Breast epithelium (tissue), 4 donors: ENCODE data around the gene MPPED1. TPM values are rescaled to one million over a fixed set of nuclear protein-coding genes. Genes with fewer than 3 reads are reported as not detected.

Experiments
- DNase-seq, 2 donors: peaks; one replicate each; pipeline ENCODE4 v3.0.0-alpha.2; 2019; ENCODE audit warnings: low spot score in 2 of 2
- H3K27ac ChIP-seq, 2 donors: fragments of 200-600 bp; sonication (generic) in 1 of 2; one replicate each; pipeline ENCODE4 v1.5.1; 2016 to 2019; ENCODE audit warnings: mild to moderate bottlenecking in 1 of 2
- H3K27me3 ChIP-seq, 2 donors: fragments of 200-600 bp; sonication (generic) in 1 of 2; one replicate each; pipeline versions ENCODE4 v1.5.1 to v1.6.0; 2017 to 2019; ENCODE audit warnings: control low read depth in 1 of 2, mild to moderate bottlenecking in 1 of 2
- H3K36me3 ChIP-seq: fragments of 200-600 bp; one replicate; pipeline ENCODE4 v1.5.1; 2019
- H3K4me1 ChIP-seq, 2 donors: fragments of 200-600 bp; sonication (generic); one replicate each; pipeline ENCODE4 v1.5.1; 2016 to 2019; ENCODE audit warnings: control low read depth in 1 of 2
- H3K4me3 ChIP-seq, 3 donors: fragments of 200-600 bp; sonication (generic); 1 replicate in 2 of 3; 2 replicates in 1 of 3; pipeline ENCODE4 v1.5.1; 2016 to 2019; ENCODE audit warnings: mild to moderate bottlenecking in 3 of 3, moderate library complexity in 2 of 3
- H3K9me3 ChIP-seq, 2 donors: fragments of 200-600 bp; sonication (generic) in 1 of 2; one replicate each; pipeline ENCODE4 v1.5.1; 2016 to 2019; ENCODE audit warnings: control low read depth in 1 of 2
- CTCF ChIP-seq, 3 donors: fragments of 450-650 bp; IDR thresholded peaks; one replicate each; pipeline ENCODE4 v1.5.1; 2016 to 2017; ENCODE audit warnings: antibody characterized with exemption in 3 of 3, mild to moderate bottlenecking in 3 of 3, moderate library complexity in 3 of 3
- POLR2A ChIP-seq: fragments of 450-650 bp; IDR thresholded peaks from one replicate; pipeline ENCODE4 v1.6.1; 2016; ENCODE audit warnings: antibody characterized with exemption, mild to moderate bottlenecking, moderate library complexity
- POLR2AphosphoS5 ChIP-seq, 3 donors: sonication (generic); formaldehyde crosslinking; IDR thresholded peaks; one replicate each; pipeline ENCODE4 v1.6.1; 2017; ENCODE audit warnings: antibody characterized with exemption in 3 of 3
- intact Hi-C: fragments of 100-400 bp; cut with DNase I; formaldehyde crosslinking; loops from one replicate; pipeline ENCODE4 v1.15.1; 2023; ENCODE audit warnings: low total_unique reads
- total RNA-seq, 3 donors: library from RNA; depleted of rRNA; stranded (reverse); fragments of >200 nt; gene quantifications; one replicate each; pipeline ENCODE4 v1.1.0, GENCODE V29; 2016

The MPPED1 gene
- total RNA-seq, 3 donors from 2014 or later, result 0.29 TPM; not detected in 2

- Histone ChIP-seq H3K4me1 (no peaks in the 10 kb centered on the region), H3K27ac (no peak overlapping the region), H3K36me3 (no peaks in the 10 kb centered on the region), H3K4me3 (no peak overlapping the region), H3K9me3 (no peaks in the 10 kb centered on the region), H3K27me3 (no peaks in the 10 kb centered on the region)
- TF ChIP-seq POLR2A, result no peak
- TF ChIP-seq POLR2AphosphoS5 (IDR thresholded peaks at IDR 0.05), result no peak
- no peak for TF ChIP-seq CTCF (IDR thresholded peaks at IDR 0.05)
- intact Hi-C loops, result no loop called here
- no peak for DNase-seq
Observed at GRCh38 chr22:43526117-43526655, 114.4 kb downstream of the MPPED1 start.

DNA sequence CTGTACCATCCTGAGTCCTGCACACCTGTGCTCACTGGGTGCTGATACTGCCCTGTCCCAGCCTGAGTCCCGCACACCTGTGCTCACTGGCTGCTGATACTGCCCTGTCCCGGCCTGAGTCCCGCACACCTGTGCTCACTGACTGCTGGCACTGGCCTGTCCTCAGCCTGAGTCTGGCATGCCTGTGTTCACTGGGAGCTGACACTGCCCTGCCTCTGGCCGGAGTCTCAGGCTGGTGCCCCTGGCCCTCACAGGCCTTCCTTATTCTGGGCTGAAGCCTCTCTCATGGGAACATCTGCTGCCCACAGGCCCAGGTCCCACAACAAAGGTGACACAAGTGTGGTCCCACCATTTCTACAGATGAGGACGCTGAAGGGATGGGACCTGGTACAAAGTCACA, 115.1 kb downstream of the MPPED1 start:
- intact Hi-C loops, result no loop called here
- no peak for DNase-seq
- Histone ChIP-seq H3K9me3 (no peaks in the 10 kb centered on the region), H3K4me1 (no peaks in the 10 kb centered on the region), H3K36me3 (no peaks in the 10 kb centered on the region), H3K27ac (no peak overlapping the region), H3K27me3 (no peaks in the 10 kb centered on the region), H3K4me3 (no peak overlapping the region)
- TF ChIP-seq CTCF (IDR thresholded peaks at IDR 0.05) (no peak), POLR2AphosphoS5 (IDR thresholded peaks at IDR 0.05) (no peak), POLR2A (no peak)

DNA sequence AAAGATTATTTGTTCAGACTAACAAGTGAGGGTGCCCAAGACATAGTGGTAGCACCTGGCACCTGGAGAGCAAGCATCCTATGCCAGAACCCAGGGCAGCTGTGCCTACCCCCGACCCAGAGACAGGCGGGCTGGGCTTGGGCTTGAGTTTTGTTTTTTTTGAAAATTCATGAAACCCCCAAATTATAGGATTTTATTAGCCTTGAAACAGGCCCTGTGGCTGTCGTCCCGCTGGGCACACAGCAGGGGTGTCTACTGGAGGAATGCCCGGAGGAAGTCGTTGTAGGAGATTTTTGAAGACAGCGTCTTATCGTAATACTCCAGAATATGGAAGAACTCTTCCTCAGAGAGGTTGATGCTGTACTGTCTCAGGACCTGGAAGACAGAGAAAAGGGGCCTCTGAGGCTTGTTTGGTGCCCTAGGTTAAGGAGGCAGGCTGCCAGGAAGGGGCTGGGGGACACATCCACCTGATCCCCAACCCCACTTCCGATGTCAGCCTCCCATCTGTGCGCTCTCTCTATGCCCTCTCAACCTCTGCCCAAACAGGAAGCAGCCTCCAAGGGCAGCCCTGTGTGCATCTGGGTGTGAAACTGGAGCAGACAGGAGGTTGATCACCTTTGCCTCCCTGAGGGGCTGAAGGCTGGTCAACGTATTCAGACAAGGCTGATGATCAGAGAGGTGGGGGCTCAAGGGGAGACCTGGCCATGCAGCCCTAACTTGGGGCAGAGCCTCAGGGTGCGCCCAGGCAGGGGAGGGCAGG, 117.0 kb downstream of the MPPED1 start:
- intact Hi-C loops, result no loop called here
- no peak overlapping the region for H3K27ac ChIP-seq
- H3K36me3 ChIP-seq, result no peaks in the 10 kb centered on the region
- H3K9me3 ChIP-seq, result no peaks in the 10 kb centered on the region
- no peak overlapping the region for H3K4me3 ChIP-seq
- no peak for TF ChIP-seq POLR2A
- TF ChIP-seq CTCF (IDR thresholded peaks at IDR 0.05), result no peak
- TF ChIP-seq POLR2AphosphoS5 (IDR thresholded peaks at IDR 0.05), result no peak
- no peaks in the 10 kb centered on the region for H3K27me3 ChIP-seq
- DNase-seq, result no peak
- H3K4me1 ChIP-seq, result no peaks in the 10 kb centered on the region

DNA sequence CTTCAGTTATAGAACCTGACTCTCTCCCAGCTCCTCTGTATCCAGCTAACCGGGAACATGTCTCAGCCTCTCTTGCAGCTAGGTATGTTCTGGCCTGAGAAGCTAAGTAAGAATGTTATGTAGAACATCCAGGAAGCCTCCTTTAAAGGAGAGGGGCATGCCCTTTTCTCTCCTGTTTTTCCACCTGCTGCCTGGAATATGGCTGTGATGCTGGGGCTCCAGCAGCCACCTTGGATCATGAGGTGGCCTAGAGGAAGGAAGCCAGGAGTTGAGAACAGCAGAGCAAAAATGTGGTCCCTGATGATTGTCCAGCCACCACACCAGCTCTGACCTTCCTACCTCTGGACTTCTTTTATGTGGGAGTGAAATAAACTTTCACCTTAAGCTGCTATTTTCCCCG, 117.6 kb downstream of the MPPED1 start:
- Histone ChIP-seq H3K4me3 (no peak overlapping the region), H3K27me3 (no peaks in the 10 kb centered on the region), H3K4me1 (no peaks in the 10 kb centered on the region), H3K27ac (no peak overlapping the region), H3K9me3 (no peaks in the 10 kb centered on the region), H3K36me3 (no peaks in the 10 kb centered on the region)
- TF ChIP-seq CTCF (IDR thresholded peaks at IDR 0.05) (no peak), POLR2AphosphoS5 (IDR thresholded peaks at IDR 0.05) (no peak), POLR2A (no peak)
- intact Hi-C loops, result no loop called here
- no peak for DNase-seq

- intact Hi-C loops, result no loop called here
- Histone ChIP-seq H3K36me3 (no peaks in the 10 kb centered on the region), H3K4me3 (no peak overlapping the region), H3K27ac (no peak overlapping the region), H3K9me3 (no peaks in the 10 kb centered on the region), H3K4me1 (no peaks in the 10 kb centered on the region), H3K27me3 (no peaks in the 10 kb centered on the region)
- TF ChIP-seq POLR2A (no peak), POLR2AphosphoS5 (IDR thresholded peaks at IDR 0.05) (no peak), CTCF (IDR thresholded peaks at IDR 0.05) (no peak)
- DNase-seq, result peak in 1 of 2 donors; percentile 25
Observed at GRCh38 chr22:43529934-43530333, 118.1 kb downstream of the MPPED1 start.
